GM11168 (cell line): ENCODE results near the gene POMGNT1.
"Not testable (repeated sequence)": the region's sequence is repeated elsewhere in the genome, so short reads cannot be mapped to it uniquely, and the experiment has no call there.

Experiments
- in situ Hi-C: fragments of 300-500 bp; cut with MboI; formaldehyde crosslinking; loops from one replicate; pipeline ENCODE4 v1.12.0; 2022; ENCODE audit warnings: low sequenced_read_pairs; ENCODE audit not compliant: unreplicated experiment

POMGNT1 gene

DNA sequence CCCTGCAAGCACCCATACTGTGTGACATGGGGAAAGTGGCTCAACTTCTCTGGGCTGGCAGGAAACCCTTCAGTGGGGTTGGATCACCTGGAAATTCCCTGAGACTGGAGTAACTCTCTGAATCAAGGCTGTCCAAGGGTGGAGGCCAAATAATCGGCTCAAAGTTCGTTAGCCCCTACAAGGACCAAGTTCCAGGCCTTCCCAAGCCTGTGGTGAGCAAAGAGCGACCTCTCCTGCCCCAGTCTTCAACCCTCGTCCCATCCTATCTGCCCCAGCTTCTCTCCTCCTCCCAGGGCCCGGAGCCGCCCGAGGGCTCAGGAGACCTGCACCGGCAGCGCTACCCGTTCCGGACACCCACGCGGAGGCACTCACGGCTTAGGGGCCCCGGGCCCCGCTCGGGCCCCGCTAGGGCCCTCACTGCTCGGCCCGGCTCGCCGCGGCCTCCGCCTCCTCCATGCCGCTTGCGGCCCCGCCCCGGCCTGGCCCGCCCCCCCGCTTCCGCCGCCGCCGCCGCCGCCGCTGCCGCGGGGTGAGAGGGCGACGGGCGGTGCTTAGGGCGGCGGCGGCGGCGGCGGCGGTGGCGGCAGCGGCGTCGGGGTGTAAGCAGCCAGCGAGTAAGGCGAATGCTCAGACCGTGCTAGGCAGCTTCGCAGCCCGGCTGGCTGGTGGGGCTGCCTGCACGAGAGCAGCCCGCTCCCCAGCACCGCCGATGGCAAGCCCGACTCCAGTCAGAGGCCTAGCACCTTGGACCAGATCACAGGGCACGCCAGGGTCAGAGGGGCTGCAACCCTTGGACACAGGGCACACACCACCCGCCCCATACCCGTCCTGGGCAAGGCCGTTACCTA lies at the start of gene POMGNT1:
POMGNT1 (minus strand) TSS at position 471 of the 848 bp plus-strand sequence. CDS start 613 bp downstream, outside the sequence.
- in situ Hi-C loops, result no loop called here

DNA sequence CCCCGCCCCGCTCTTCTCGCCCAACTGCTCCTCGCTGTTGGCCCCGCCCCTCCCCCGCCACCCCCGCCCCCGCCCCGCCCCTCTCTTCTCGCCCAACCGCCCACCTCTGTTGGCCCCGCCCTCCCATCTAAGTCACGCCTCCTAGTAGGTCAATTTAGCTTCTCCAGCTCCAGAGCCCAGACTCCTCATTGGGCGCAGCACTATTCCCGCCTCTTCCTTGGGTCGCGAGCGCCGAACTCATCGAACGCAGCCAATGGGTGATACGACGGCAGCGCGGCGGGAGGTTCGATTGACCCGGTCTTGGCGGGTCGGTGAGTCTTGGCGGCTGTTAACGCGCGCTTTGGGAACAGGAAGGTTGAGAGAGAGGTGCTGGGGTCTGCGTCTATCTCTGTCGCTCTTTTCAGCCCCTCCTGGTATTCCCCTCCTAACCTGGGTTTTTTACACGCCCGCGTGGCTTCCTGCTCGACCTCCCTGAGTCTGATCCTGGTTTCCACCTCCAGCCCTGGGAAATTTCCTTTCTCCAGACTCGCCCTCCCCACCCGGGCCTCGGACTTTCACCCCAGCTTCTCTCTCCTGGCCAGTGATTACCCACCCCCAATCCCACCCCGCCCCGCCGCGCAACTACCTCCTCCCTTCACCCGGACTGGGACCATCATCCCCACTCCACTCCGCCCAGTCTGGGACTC lies 49.3 kb upstream of the POMGNT1 start, which contains the start of gene RAD54L:
RAD54L (plus strand) TSS at position 328 of the 686 bp plus-strand sequence. CDS start 643 bp downstream, outside the sequence.
- in situ Hi-C loops, result no loop called here

DNA sequence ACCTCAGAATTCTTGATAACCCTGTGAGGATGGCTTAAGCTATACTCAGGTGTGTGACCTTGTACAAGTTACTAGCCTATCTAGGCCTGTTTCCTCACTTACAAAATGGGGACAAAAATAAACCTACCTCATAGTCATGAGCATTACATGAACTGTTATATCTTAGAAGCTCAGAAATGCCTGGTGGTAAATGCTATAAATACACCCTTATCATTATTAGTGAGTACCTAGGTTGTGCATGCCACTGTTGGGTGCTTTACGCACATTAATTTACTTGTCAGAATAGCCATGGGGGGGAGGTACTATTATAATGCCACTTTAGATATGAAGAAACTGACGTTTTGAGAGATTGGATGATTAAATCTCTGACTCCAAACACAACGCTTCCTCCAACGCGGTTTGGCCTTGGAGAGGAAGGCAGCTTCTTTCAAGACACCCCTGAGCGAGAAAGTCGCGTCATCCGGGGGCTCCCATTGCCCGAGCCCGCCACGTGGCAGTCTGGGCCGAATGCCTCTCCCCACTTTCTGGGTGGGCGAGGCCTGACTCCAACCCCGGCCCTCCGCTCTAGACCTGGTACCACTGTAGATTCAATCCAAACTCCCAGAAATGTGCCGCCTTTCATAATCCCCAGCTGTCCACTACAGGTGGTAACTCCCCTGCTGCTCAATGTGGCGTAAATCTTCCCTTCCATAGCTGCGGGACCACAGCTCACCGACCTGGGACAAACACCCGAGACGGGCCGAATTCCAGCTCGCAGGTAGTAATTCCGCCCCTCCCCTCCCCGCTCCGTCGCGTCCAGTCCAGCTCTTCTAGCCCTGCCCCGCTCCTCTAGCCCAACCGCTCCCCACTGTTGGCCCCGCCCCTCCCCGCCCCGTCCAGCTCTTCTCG lies 48.6 kb upstream of the POMGNT1 start:
- in situ Hi-C loops, result no loop called here

DNA sequence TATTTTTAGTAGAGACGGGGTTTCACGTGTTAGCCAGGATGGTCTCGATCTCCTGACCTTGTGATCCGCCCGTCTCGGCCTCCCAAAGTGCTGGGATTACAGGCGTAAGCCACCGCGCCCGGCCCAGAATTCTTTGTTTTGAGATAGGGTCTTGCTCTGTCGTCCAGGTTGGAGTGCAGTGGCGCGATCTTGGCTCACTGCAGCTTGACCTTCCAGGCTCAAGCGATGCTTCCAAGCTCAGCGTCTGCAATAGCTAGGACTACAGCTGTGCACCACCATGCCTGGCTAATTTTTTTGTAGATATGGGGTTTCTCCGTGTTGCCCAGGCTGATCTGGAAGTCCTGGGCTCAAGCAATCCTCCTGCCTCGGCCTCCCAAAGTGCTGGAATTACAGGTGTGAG lies 47.9 kb upstream of the POMGNT1 start:
- in situ Hi-C loops, result not testable (repeated sequence)

DNA sequence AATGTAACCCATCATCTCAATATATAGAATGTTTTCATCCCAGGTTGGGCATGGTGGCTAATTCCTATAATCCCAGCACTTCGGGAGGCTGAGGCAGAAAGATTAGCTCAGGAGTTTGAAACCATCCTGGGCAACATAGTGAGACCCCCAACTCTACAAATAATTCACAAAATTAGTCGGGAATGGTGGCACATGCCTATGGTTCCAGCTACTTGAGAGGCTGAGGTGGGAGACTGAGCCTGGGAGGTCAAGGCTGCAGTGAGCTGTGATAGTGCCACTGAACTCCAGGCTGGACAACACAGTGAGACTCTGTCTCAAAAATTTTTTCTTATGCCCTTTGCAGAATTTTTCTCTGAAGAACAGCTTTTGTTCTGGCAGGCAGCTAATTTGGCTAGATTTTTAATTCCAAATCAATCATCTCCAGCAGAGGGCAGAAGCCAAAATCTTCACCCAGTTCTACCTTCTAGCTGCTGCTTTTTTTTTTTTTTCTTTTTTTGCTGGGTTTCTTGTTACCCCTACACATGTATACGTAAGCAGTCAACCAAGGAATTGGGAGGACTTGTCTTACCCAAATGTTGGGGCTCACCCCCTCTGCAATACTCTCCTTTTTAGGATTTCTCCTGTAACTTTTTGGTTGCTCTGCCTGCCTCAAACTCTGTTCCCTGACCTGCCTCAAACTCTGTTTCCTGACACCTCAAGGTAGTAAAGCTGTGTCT lies 46.6 kb upstream of the POMGNT1 start:
- in situ Hi-C loops, result no loop called here

DNA sequence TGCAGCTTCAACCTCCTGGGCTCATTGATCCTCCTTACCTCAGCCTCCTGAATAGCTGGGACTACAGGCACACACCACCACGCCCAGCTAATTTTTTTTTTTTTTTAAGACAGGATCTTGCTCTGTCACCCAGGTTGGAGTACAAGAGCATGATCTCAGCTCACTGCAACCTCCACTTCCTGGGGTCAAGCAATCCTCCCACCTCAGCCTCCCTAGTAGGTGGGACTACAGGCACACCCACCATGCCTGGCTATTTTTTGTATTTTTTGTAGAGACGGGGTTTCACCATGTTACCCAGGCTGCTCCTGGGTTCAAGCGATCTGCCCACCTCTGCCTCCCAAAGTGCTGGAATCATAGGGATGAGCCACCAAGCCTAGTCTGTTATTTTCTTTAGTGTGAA lies 45.6 kb upstream of the POMGNT1 start:
- in situ Hi-C loops, result not testable (repeated sequence)

DNA sequence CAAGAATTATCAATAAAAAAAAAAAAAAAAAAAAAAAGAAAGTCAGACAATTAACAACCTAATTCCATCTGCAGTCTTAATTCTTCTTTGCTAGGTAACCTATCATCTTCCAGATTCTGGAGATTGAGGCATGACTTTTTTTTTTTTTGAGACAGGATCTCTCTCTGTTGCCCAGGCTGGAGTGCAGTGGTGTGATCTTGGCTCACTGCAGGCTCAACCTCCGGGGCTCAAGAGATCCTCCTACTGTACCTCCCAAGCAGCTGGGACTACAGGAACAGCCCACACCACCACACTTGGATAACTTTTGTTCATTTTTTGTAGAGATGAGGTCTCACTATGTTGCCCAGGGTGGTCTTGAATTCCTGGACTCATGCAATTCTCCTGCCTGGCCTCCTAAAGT lies 44.7 kb upstream of the POMGNT1 start:
- in situ Hi-C loops, result no loop called here

DNA sequence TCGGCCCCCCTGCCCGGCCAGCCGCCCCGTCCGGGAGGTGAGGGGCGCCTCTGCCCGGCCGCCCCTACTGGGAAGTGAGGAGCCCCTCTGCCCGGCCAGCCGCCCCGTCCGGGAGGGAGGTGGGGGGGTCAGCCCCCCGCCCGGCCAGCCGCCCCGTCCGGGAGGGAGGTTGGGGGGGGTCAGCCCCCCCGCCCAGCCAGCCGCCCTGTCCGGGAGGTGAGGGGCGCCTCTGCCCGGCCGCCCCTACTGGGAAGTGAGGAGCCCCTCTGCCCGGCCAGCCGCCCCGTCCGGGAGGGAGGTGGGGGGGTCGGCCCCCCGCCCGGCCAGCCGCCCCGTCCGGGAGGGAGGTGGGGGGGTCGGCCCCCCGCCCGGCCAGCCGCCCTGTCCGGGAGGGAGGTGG lies 43.5 kb upstream of the POMGNT1 start:
- in situ Hi-C loops, result not testable (repeated sequence)

DNA sequence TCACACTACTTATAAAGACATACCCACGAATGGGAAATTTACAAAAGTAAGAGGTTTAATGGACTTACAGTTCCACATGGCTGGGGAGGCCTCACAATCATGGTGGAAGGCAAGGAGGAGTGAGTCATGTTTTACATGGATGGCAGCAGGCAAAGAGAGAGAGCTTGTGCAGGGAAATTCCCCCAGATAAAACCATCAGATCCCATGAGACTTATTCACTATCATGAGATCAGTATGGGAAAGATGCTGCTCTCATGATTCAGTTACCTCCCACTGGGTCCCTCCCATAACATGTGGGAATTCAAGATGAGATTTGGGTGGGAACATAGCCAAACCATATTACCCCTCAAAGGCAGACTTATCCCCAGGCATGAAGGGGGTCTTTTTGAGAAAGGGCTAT lies 40.6 kb upstream of the POMGNT1 start:
- in situ Hi-C loops, result not testable (repeated sequence)

DNA sequence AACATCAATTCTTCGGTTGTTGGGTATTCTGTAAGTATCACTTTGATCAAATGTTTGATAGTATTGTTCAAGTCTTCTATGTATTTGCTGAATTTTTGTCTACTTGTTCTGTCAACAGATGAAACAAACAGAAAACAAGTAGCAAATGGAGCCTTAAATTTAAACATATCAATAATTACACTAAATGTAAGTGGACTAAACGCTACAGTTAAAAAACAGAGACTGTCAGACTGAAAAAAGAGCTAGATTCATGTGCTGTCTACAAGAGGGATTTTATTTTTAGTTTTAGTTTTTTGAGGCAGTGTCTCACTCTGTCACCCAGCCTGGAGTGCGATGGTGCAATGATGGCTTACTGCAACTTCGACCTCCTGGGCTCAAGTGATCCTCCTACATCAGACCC lies 38.6 kb upstream of the POMGNT1 start:
- in situ Hi-C loops, result no loop called here

DNA sequence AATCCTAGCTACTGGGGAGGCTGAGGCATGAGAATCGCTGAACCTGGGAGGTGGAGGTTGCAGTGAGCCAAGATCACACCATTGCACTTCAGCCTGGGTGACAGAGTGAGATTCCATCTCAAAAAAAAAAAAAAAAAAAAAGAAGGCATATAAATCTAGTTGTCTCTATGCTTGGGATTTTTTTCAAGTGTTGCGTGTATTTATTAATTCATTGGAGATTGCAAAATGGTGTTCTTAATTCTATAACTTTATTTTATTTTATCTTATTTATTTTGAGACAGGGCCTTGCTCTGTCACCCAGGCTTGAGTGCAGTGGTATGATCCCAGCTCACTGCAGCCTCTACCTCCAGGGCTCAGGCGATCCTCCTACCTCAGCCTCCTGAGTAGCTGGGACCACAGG lies 33.0 kb upstream of the POMGNT1 start:
- in situ Hi-C loops, result not testable (repeated sequence)

DNA sequence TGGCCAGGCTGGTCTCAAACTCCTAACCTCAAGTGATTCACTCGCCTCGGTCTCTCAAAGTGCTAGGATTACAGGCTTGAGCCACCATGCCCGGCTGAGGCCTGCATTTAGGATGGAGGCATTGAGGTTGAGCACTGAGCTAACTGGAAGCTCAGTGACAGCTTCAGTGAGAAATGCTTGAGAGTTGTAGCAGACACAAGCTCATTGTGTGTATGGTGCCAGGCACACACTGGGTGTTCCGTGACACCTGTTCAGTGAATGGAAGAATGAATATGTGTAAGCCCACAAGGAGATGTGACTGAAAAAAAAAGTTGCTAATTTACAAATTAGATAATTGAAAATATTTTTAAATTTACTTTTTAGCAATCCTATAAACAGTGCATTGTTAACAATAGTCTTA lies 26.7 kb upstream of the POMGNT1 start:
- in situ Hi-C loops, result no loop called here

DNA sequence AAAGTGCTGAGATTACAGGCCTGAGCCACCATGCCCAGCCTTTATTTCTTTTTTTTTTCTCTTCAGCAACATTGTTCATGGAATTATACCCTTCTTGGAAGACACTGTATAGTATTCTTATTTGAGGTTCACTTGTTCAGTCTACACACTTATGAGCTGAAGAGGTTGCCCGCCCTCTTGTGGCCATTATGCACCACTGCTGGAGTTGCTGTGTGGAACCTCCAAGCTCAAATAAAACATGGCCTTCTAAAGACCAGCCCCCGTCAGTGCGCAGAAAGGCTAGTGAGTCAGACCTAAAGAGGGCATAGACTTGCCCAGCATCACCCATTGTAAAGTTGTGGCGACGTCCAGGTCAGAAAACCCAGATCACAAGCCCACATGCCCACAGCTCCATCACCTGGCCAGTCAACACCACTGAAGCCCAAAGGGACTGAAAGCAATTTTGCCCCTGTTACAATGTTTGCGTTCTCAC lies 25.3 kb upstream of the POMGNT1 start:
- in situ Hi-C loops, result no loop called here

DNA sequence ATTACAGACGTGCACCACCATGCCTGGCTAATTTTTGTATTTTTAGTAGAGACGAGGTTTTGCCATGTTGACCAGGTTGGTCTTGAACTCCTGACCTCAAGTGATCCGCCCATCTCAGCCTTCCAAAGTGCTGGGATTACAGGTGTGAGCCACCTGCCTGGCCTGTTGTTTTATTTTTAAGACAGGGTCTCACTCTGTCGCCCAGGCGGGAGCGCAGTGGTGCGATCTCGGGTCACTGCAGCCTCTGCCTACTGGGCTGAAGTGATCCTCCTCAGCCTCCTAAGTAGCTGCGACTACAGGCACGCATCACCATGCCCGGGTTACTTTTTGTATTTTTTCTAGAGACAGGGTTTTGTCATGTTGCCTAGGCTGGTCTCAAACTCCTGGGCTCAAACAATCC lies 24.8 kb upstream of the POMGNT1 start:
- in situ Hi-C loops, result not testable (repeated sequence)

DNA sequence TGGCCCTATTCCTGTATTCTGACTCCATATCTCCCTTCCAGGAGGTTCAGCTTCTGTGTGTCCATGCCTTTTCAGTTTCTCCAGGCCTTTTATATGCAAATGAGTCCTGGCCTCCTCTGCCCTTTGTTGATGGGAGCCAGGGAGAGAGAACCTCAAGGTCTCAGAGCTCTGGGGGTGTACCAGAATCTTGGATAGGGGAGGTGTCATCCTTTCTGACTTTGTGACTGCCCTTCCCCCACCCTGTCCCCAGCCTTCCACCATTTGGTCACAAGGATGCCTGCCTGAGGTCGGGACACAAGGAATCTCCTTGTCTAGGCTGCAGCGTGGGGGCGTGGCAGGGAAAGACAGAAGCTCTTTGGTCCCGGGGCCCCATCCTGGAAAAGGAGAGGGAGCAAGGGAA lies 23.5 kb upstream of the POMGNT1 start:
- in situ Hi-C loops, result no loop called here

DNA sequence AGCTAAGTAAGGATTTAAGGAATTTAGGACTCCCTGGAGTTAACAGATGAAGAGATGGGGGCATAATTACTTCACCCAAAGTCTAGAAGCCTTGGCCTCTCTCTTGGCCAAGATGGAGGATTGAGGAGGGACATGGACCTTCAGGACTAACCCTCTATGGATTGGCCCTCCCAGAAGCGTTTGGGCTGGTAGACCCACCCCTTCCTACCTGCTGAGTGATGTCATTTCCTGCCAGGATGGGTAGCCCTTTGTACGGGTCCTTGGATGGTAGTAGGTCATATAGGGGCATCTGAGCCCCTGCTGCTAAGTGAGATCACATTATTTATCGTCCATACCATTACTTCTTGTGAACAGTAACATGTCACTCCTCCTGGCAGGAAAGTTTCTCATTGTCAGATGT lies 22.6 kb upstream of the POMGNT1 start:
- in situ Hi-C loops, result no loop called here

DNA sequence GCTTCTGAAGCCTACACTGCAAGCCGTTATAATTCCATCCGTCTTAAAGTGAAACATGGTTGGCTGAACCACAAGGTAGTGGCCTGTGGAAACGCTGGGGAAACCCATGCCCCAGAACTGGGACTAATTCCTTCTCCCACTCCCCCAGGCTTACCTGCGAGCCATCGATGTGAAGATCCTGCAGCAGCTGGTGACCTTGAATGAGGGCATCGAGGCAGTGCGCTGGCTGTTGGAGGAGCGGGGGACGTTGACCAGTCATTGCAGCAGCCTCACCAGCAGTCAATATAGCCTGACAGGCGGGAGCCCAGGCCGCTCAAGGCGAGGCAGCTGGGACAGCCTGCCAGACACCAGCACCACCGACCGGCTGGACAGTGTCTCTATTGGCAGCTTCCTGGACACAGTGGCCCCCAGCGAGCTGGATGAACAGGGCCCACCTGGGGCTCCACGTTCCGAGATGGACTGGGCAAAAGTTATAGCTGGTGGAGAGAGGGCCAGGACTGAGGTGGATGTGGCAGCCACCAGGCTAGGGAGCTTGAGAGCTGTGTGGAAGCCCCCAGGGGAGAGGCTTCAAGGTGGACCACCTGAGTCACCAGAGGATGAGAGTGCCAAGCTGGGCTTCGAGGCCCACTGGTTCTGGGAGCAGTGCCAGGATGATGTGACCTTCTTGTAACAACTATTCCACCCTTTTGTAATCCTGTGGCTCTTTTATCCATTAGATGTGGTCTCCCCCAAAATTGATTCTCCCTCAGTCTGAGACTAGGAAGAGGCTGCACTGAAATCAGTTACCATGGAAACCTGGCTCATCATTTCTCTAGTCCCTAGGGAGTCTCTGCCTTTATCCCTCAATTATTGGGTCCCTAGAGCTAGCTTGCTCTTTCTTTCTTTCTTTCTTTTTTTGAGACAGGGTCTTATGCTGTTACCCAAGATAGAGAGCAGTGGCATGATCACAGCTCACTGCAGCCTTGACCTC lies 21.6 kb upstream of the POMGNT1 start:
- in situ Hi-C loops, result no loop called here

DNA sequence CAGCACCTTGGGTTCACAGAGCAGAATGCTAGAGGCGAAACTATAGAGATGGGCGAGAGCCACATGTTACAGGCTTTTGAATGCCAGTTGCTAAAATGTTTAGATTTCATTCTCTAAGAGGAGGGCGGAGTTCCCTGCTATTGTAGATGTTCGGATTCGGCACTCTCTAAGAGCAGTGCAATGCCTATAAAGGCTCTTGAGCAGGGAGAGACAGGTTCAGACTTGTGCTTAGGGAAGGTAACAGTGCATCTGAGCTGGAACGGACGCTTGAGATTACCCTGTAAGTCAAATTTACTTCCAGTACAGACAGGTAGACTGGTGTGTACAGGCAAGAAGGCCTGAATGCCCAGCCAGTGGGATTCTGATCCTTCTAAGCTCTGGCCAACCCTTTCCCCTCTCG lies 20.2 kb upstream of the POMGNT1 start:
- in situ Hi-C loops, result no loop called here

DNA sequence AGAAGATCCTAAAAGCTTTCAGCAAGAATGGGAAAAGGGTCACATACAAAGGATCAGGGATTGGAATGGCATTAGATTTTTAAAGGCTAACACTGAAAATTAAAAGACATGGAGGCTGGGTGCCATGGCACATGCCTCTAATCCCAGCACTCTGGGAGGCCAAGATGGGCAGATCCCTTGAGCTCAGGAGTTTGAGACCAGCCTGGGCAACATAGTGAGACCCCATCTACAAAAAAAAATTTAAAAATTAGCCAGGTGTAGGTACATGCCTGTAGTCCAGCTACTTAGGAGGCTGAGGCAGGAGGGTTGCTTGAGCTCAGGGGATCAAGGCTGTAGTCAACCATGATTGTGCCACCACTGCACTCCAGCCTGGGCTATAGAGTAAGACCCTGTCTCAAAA lies 17.3 kb upstream of the POMGNT1 start:
- in situ Hi-C loops, result no loop called here
